Measurements from ENCODE around the gene ATP2B2. TPM values are rescaled to one million over a fixed set of nuclear protein-coding genes. Genes with fewer than 3 reads are reported as not detected.

Gene ATP2B2
- total and polyA plus RNA-seq, 2 of the 8 experiments (the other 6 are each of a cell fraction or from before 2014, with no cell fraction given): 0.14 to 1.2 TPM

GRCh38 chr3:10329495-10330015 lies 175.8 kb downstream of the ATP2B2 start (continued):
- no peak for TF ChIP-seq RFX5 (IDR thresholded peaks at IDR 0.05; ENCODE audit: borderline replicate concordance, low read depth, low read length)
- no peak for TF ChIP-seq RXRA (IDR thresholded peaks at IDR 0.05; ENCODE audit: insufficient read depth, low read depth, low read length)
- TF ChIP-seq EGR1 (IDR thresholded peaks at IDR 0.05; ENCODE audit: borderline replicate concordance, low read depth, low read length): no peak
- no peak for TF ChIP-seq TBP (IDR thresholded peaks at IDR 0.05; ENCODE audit: low read depth, low read length)
- TF ChIP-seq RBBP5 (IDR thresholded peaks at IDR 0.05; ENCODE audit: borderline replicate concordance, low read depth, low read length): no peak
- no peak for TF ChIP-seq EP300 (IDR thresholded peaks at IDR 0.05; ENCODE audit: borderline replicate concordance in 1 of 2, low read depth in 2 of 2, low read length in 2 of 2)

Measured in H1 (cell line).